H1 (cell line): ENCODE measurements around the gene BTBD16. TPM values are rescaled to one million over a fixed set of nuclear protein-coding genes. Genes with fewer than 3 reads are reported as not detected.

Experiments
- CTCF ChIA-PET: fragments of 300-600 bp; sonication (Branson Sonifier 250); formaldehyde crosslinking; loops from one replicate; lab custom pipeline; 2021; ENCODE audit not compliant: partially characterized antibody; lab: Charles Lee
- POLR2A ChIA-PET: fragments of 300-600 bp; sonication (Branson Sonifier 250); formaldehyde crosslinking; loops from one replicate; lab custom pipeline; 2021; ENCODE audit warnings: inconsistent platforms; ENCODE audit not compliant: partially characterized antibody; lab: Charles Lee
- DNase-seq, 2 experiments: peaks; one replicate each; pipeline versions ENCODE4 v3.0.0 to v3.0.0-alpha.2; 2010 to 2022; ENCODE audit warnings: low spot score in 2 of 2, low read depth in 1 of 2, mixed read lengths in 1 of 2
- FAIRE-seq: peaks from 2 replicates; lab custom pipeline; 2011; peaks lifted over from hg19 to GRCh38; lab: Jason Lieb, UNC
- H2AFZ ChIP-seq: 2 replicates; pipeline ENCODE4 v1.8.1; 2012; ENCODE audit warnings: low read length, inconsistent platforms
- H2AK5ac ChIP-seq: 2 replicates; pipeline ENCODE4 v1.6.1; 2013; ENCODE audit warnings: low read depth, low read length
- H2BK120ac ChIP-seq: replicated peaks from 2 replicates; pipeline ENCODE3; 2013; ENCODE audit warnings: low read depth, low read length, inconsistent platforms
- H2BK12ac ChIP-seq: 2 replicates; pipeline ENCODE4 v1.6.1; 2013; ENCODE audit warnings: low read depth, low read length
- H2BK15ac ChIP-seq: 2 replicates; pipeline ENCODE4 v1.6.1; 2013; ENCODE audit warnings: low read length
- H2BK20ac ChIP-seq: 2 replicates; pipeline ENCODE4 v1.6.1; 2013; ENCODE audit warnings: low read length
- H2BK5ac ChIP-seq: 2 replicates; pipeline ENCODE4 v1.6.1; 2013; ENCODE audit warnings: low read depth, low read length
- H3K14ac ChIP-seq: 2 replicates; pipeline ENCODE4 v1.6.1; 2013; ENCODE audit warnings: inconsistent platforms; ENCODE audit not compliant: insufficient read length
- H3K18ac ChIP-seq: 2 replicates; pipeline ENCODE4 v1.6.1; 2013; ENCODE audit warnings: low read length; ENCODE audit errors: extremely low read depth
- H3K23ac ChIP-seq: 2 replicates; pipeline ENCODE4 v1.6.1; 2013; ENCODE audit warnings: inconsistent platforms; ENCODE audit not compliant: insufficient read length
- H3K23me2 ChIP-seq: 2 replicates; pipeline ENCODE4 v1.6.1; 2013; ENCODE audit warnings: low read depth, low read length
- H3K27ac ChIP-seq: 2 replicates; pipeline ENCODE4 v1.6.1; 2011; ENCODE audit warnings: low read depth, low read length, inconsistent platforms
- H3K27me3 ChIP-seq, 4 experiments: replicated peaks in 1 of 4; 1 replicate in 1 of 4; 2 replicates in 3 of 4; pipeline versions ENCODE4 v1.6.1 to v1.8.1; 2011 to 2013; ENCODE audit warnings: low read length in 3 of 4, mild to moderate bottlenecking in 3 of 4, inconsistent platforms in 2 of 4, mixed read lengths in 2 of 4, moderate library complexity in 1 of 4; ENCODE audit not compliant: control insufficient read depth in 3 of 4, insufficient read depth in 3 of 4; ENCODE audit errors: extremely low read depth in 1 of 4
- H3K36me3 ChIP-seq, 4 experiments: 2 replicates each; pipeline versions ENCODE4 v1.6.1 to v1.8.1; 2011 to 2013; ENCODE audit warnings: mild to moderate bottlenecking in 4 of 4, low read length in 3 of 4, moderate library complexity in 2 of 4, control low read depth in 1 of 4, inconsistent platforms in 1 of 4; ENCODE audit not compliant: insufficient read depth in 4 of 4, control insufficient read depth in 2 of 4
- H3K4ac ChIP-seq: replicated peaks from 2 replicates; pipeline ENCODE3; 2013; ENCODE audit warnings: low read length, low read depth, mixed read lengths, inconsistent platforms; ENCODE audit not compliant: insufficient read length
- H3K4me1 ChIP-seq, 4 experiments: replicated peaks in 1 of 4; 1 replicate in 1 of 4; 2 replicates in 3 of 4; pipeline versions ENCODE4 v1.6.1 to v1.8.1; 2011 to 2013; ENCODE audit warnings: low read length in 3 of 4, inconsistent platforms in 2 of 4, mixed read lengths in 1 of 4; ENCODE audit not compliant: insufficient read depth in 4 of 4, control insufficient read depth in 3 of 4
- H3K4me2 ChIP-seq, 2 experiments: 2 replicates each; pipeline versions ENCODE4 v1.6.1 to v1.8.1; 2011 to 2013; ENCODE audit warnings: low read depth in 2 of 2, low read length in 2 of 2, control low read depth in 1 of 2, inconsistent platforms in 1 of 2, mild to moderate bottlenecking in 1 of 2; ENCODE audit not compliant: insufficient read depth in 1 of 2
- H3K4me3 ChIP-seq, 4 experiments: fragments of 200-600, 300-600 bp in 1 of 4; sonication (generic), shearing (Covaris generic), sonication (Bioruptor Twin) in 1 of 4; 2 replicates each; pipeline versions ENCODE4 v1.5.1 to v1.8.1; 2011 to 2016; ENCODE audit warnings: low read length in 4 of 4, low read depth in 3 of 4, control low read depth in 2 of 4, inconsistent platforms in 2 of 4, mild to moderate bottlenecking in 2 of 4, mixed read lengths in 1 of 4, moderate library complexity in 1 of 4; ENCODE audit not compliant: insufficient read depth in 2 of 4; ENCODE audit errors: extremely low read depth in 1 of 4
- H3K56ac ChIP-seq: replicated peaks from 2 replicates; pipeline ENCODE3; 2013; ENCODE audit warnings: low read depth, mild to moderate bottlenecking, mixed read lengths, low read length, inconsistent platforms; ENCODE audit not compliant: insufficient read length
- H3K79me1 ChIP-seq: 2 replicates; pipeline ENCODE4 v1.6.1; 2013; ENCODE audit warnings: low read depth, low read length, control low read depth
- H3K79me2 ChIP-seq, 2 experiments: 2 replicates each; pipeline versions ENCODE4 v1.6.1 to v1.8.1; 2012 to 2013; ENCODE audit warnings: low read length in 2 of 2, mild to moderate bottlenecking in 2 of 2, inconsistent platforms in 1 of 2; ENCODE audit not compliant: insufficient read depth in 2 of 2, control insufficient read depth in 1 of 2
- H3K9ac ChIP-seq, 4 experiments: replicated peaks in 1 of 4; 1 replicate in 1 of 4; 2 replicates in 3 of 4; pipeline versions ENCODE4 v1.6.1 to v1.8.1; 2011 to 2013; ENCODE audit warnings: low read depth in 3 of 4, low read length in 3 of 4, control low read depth in 2 of 4, mild to moderate bottlenecking in 2 of 4, moderate library complexity in 2 of 4, inconsistent platforms in 1 of 4; ENCODE audit errors: extremely low read depth in 1 of 4
- H3K9me3 ChIP-seq, 2 experiments: 2 replicates each; pipeline versions ENCODE4 v1.6.1 to v1.8.1; 2012 to 2013; ENCODE audit warnings: mild to moderate bottlenecking in 2 of 2, moderate library complexity in 2 of 2, control low read depth in 1 of 2, inconsistent platforms in 1 of 2, low read depth in 1 of 2, low read length in 1 of 2, mixed read lengths in 1 of 2; ENCODE audit not compliant: insufficient read depth in 2 of 2
- H4K20me1 ChIP-seq, 2 experiments: replicated peaks in 1 of 2; 2 replicates each; pipeline versions ENCODE3 to v1.8.1; 2011 to 2013; ENCODE audit warnings: inconsistent platforms in 2 of 2, low read length in 2 of 2, mild to moderate bottlenecking in 1 of 2; ENCODE audit not compliant: insufficient read depth in 2 of 2, control insufficient read depth in 1 of 2
- H4K5ac ChIP-seq: 2 replicates; pipeline ENCODE4 v1.6.1; 2013; ENCODE audit warnings: low read length, low read depth, mixed read lengths, inconsistent platforms; ENCODE audit not compliant: insufficient read length
- H4K8ac ChIP-seq: 2 replicates; pipeline ENCODE4 v1.8.0; 2013; ENCODE audit warnings: mild to moderate bottlenecking, moderate library complexity, low read length, inconsistent platforms; ENCODE audit not compliant: insufficient read depth; ENCODE audit errors: extremely low read depth
- H4K91ac ChIP-seq: replicated peaks from 2 replicates; pipeline ENCODE3; 2013; ENCODE audit warnings: low read length, mixed read lengths, inconsistent platforms; ENCODE audit not compliant: insufficient read length
- BACH1 ChIP-seq: IDR thresholded peaks from 2 replicates; pipeline ENCODE4 v1.6.1; 2012; ENCODE audit warnings: low read length, improper control_type of control experiment
- CTBP2 ChIP-seq: IDR thresholded peaks from 2 replicates; pipeline ENCODE4 v1.7.0; 2011; ENCODE audit warnings: borderline replicate concordance, mild to moderate bottlenecking, moderate library complexity, mixed read lengths, low read length; ENCODE audit not compliant: insufficient read depth, insufficient read length
- EGR1 ChIP-seq: IDR thresholded peaks from 2 replicates; pipeline ENCODE4 v1.6.1; 2011; ENCODE audit warnings: low read depth, low read length, borderline replicate concordance
- MAFK ChIP-seq: IDR thresholded peaks from 2 replicates; pipeline ENCODE4 v1.6.1; 2012; ENCODE audit warnings: low read depth, mild to moderate bottlenecking, improper control_type of control experiment, low read length
- NRF1 ChIP-seq: IDR thresholded peaks from 2 replicates; pipeline ENCODE4 v1.6.1; 2011; ENCODE audit warnings: mild to moderate bottlenecking, low read depth, low read length, improper control_type of control experiment
- SP1 ChIP-seq: IDR thresholded peaks from 2 replicates; pipeline ENCODE4 v1.6.1; 2011; ENCODE audit warnings: low read depth, low read length
- TAF7 ChIP-seq: optimal IDR thresholded peaks from 2 replicates; pipeline ENCODE3; 2011; ENCODE audit warnings: low read depth, mild to moderate bottlenecking, inconsistent platforms, low read length, moderate library complexity, borderline replicate concordance
- TCF12 ChIP-seq: IDR thresholded peaks from 2 replicates; pipeline ENCODE4 v1.6.1; 2011; ENCODE audit warnings: low read depth, mild to moderate bottlenecking, low read length
- YY1 ChIP-seq: IDR thresholded peaks from 2 replicates; pipeline ENCODE4 v1.6.1; 2011; ENCODE audit warnings: low read depth, mild to moderate bottlenecking, low read length
- WGBS, 2 experiments: shearing (Covaris generic) in 1 of 2; methylation state at CpG; one replicate each; pipeline versions ENCODE4 v1.1.6 to v1.1.7; 2013 to 2015; ENCODE audit warnings: low lambda C conversion rate in 2 of 2, mixed read lengths in 2 of 2, inconsistent platforms in 1 of 2, low coverage in 1 of 2, missing lambda C conversion rate in 1 of 2; ENCODE audit not compliant: insufficient replicate concordance in 2 of 2, insufficient coverage in 1 of 2, insufficient read length in 1 of 2; ENCODE audit errors: extremely low coverage in 1 of 2, missing lambda C conversion rate in 1 of 2; 5-methylcytosine and 5-hydroxymethylcytosine counted together
- polyA plus RNA-seq, 7 experiments: library from polyadenylated mRNA; depleted of rRNA in 3 of 7; stranded (reverse) in 5 of 7; unstranded in 2 of 7; fragments of >200 nt in 5 of 7; fragments of 200-250 nt in 2 of 7; gene quantifications; 1 replicate in 5 of 7; 2 replicates in 1 of 7; 4 replicates in 1 of 7; pipeline versions ENCODE4 v1.2.1 to v1.2.3, GENCODE V29; 2011 to 2013; ENCODE audit warnings: missing spikeins in 2 of 7, mixed read lengths in 2 of 7
- total RNA-seq: library from RNA; stranded (reverse); fragmentation: NEBNext Ultra II Directional; extraction: Animal tissue kit (Norgen Biotek cat#: 25700); gene quantifications from 2 replicates; pipeline ENCODE4 v1.2.1, GENCODE V29; 2021
- TF ChIP-seq, protein P1 (sequence below): IDR thresholded peaks from 2 replicates; pipeline ENCODE4 v1.6.1; 2011; ENCODE audit warnings: low read length, improper control_type of control experiment

The BTBD16 gene
- total and polyA plus RNA-seq, 2 of the 8 experiments (the other 6 are each of a cell fraction or from before 2014, with no cell fraction given): 0.05 TPM; not detected in 1

GRCh38 chr10:122294511-122295450, 23.7 kb downstream of the BTBD16 start:
- H3K14ac ChIP-seq: no peak overlapping the region
- H3K36me3 ChIP-seq: no peaks in the 10 kb centered on the region
- no peaks in the 10 kb centered on the region for H3K27me3 ChIP-seq
- WGBS, 2 experiments: 94% methylated on average over 12 of the region's 12 CpGs; no CpG with 5 or more reads in 1 of the 2 experiments
- peaks cover 0 to 3% (median 2%) of the 10 kb centered on the region in 4 experiments; a peak in 6 of 7 replicates for H3K4me1 ChIP-seq
- H3K4ac ChIP-seq: no peak overlapping the region
- ChIA-PET POLR2A (interaction anchor here (1.0 kb wide), 1 partner anchor 12 kb away, joined by 3 read pairs; no protein-coding TSS in a partner anchor), CTCF (interaction anchor here (0.6 to 3.2 kb wide), 9 partner anchors 10 to 365 kb away, joined by 3 to 19 read pairs (median 4); partner anchors contain the start of gene BTBD16)
- H4K5ac ChIP-seq: no peak overlapping the region
- 0 out of 2 replicates have a peak overlapping the region, but pooled peaks have one; percentile 9 for H2BK12ac ChIP-seq
- H3K4me3 ChIP-seq: no peak overlapping the region
- no peak overlapping the region for H3K4me2 ChIP-seq
- H2BK5ac ChIP-seq: peak overlapping the region; percentile 66; the same call in 1 of the 2 replicates
- H4K91ac ChIP-seq: no peak overlapping the region
- no peak overlapping the region for H2AFZ ChIP-seq
- no peaks in the 10 kb centered on the region for H3K9me3 ChIP-seq
- H3K23me2 ChIP-seq: no peaks in the 10 kb centered on the region
- H4K8ac ChIP-seq: no peak overlapping the region
- no peak overlapping the region for H2BK120ac ChIP-seq
- no peaks in the 10 kb centered on the region for H4K20me1 ChIP-seq
- no peaks in the 10 kb centered on the region for H3K79me1 ChIP-seq
- H2AK5ac ChIP-seq: 0 out of 2 replicates have a peak overlapping the region, but pooled peaks have one; percentile 41
- H3K9ac ChIP-seq: no peak overlapping the region
- no peak overlapping the region for H3K23ac ChIP-seq
- H2BK20ac ChIP-seq: no peak overlapping the region
- FAIRE-seq (no peak), DNase-seq (no peak)
- H3K79me2 ChIP-seq: no peaks in the 10 kb centered on the region
- no peak overlapping the region; the same call in 1 of the 2 replicates for H3K18ac ChIP-seq
- no peak overlapping the region for H3K27ac ChIP-seq
- H3K56ac ChIP-seq: no peak overlapping the region
- no peak overlapping the region; the same call in 1 of the 2 replicates for H2BK15ac ChIP-seq
- TF ChIP-seq TCF12 (no peak), EGR1 (no peak), NRF1 (no peak), MAFK (no peak), CTBP2 (no peak), YY1 (no peak), BACH1 (no peak), SP1 (no peak), TAF7 (no peak)
- TF ChIP-seq, protein P1, sequence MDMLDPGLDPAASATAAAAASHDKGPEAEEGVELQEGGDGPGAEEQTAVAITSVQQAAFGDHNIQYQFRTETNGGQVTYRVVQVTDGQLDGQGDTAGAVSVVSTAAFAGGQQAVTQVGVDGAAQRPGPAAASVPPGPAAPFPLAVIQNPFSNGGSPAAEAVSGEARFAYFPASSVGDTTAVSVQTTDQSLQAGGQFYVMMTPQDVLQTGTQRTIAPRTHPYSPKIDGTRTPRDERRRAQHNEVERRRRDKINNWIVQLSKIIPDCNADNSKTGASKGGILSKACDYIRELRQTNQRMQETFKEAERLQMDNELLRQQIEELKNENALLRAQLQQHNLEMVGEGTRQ: no peak
